NB4 (cell line): ENCODE data around the gene GAN.
"Not testable (repeated sequence)": the region's sequence is repeated elsewhere in the genome, so short reads cannot be mapped to it uniquely, and the experiment has no call there.

ENCODE experiments used
- CTCF ChIP-seq: IDR thresholded peaks from one replicate; pipeline ENCODE4 v1.5.1; 2012; ENCODE audit warnings: low read depth, low read length
- POLR2A ChIP-seq: IDR thresholded peaks from 2 replicates; pipeline ENCODE4 v1.6.1; 2011; ENCODE audit warnings: mild to moderate bottlenecking; ENCODE audit not compliant: insufficient read length; ENCODE audit errors: extremely low read depth

- not testable (repeated sequence) for TF ChIP-seq CTCF, POLR2A
These were observed 107.4 kb downstream of the GAN start for GRCh38 chr16:81422153-81422552.
